K562 (cell line): Measurements from ENCODE around the gene ERAL1. TPM values are rescaled to one million over a fixed set of nuclear protein-coding genes. Genes with fewer than 3 reads are reported as not detected.

Experiments used
- CHD2 ChIP-seq: IDR thresholded peaks from 2 replicates; pipeline ENCODE4 v1.6.1; 2011; ENCODE audit warnings: low read depth, low read length
- GATA2 ChIP-seq: sonication (generic); formaldehyde crosslinking; IDR thresholded peaks from 2 replicates; pipeline ENCODE4 v1.4.0; 2020; ENCODE audit warnings: mild to moderate bottlenecking, missing genetic modification reagents
- HNRNPLL ChIP-seq: fragments of 200-400 bp; formaldehyde crosslinking; IDR thresholded peaks from 2 replicates; pipeline ENCODE4 v1.6.1; 2017; ENCODE audit warnings: low read length, low read depth, mild to moderate bottlenecking; ENCODE audit not compliant: poor library complexity, severe bottlenecking
- HOXB6 ChIP-seq: fragments of 250-450 bp; sonication (Bioruptor Pico); IDR thresholded peaks from 2 replicates; pipeline ENCODE4 v1.5.1; 2022; ENCODE audit warnings: mild to moderate bottlenecking, borderline replicate concordance
- MIER1 ChIP-seq: fragments of 450-650 bp; IDR thresholded peaks from 2 replicates; pipeline ENCODE4 v1.6.1; 2016; ENCODE audit warnings: antibody characterized with exemption, mild to moderate bottlenecking, low read depth
- NR2F6 ChIP-seq: fragments of 450-650 bp; formaldehyde crosslinking; IDR thresholded peaks from 2 replicates; pipeline ENCODE4 v1.4.0; 2020; ENCODE audit warnings: mild to moderate bottlenecking
- NUFIP1 ChIP-seq: fragments of 450-650 bp; IDR thresholded peaks from 2 replicates; pipeline ENCODE4 v1.6.1; 2018; ENCODE audit not compliant: partially characterized antibody
- TEAD1 ChIP-seq, 2 experiments: fragments of 450-650 bp in 1 of 2; sonication (generic) in 1 of 2; formaldehyde crosslinking; IDR thresholded peaks; 2 replicates each; pipeline versions ENCODE4 v1.4.0 to v1.8.0; 2020 to 2022; ENCODE audit warnings: mild to moderate bottlenecking in 2 of 2, missing genetic modification reagents in 1 of 2
- ZNF79 ChIP-seq: fragments of 250-450 bp; sonication (Bioruptor Pico); IDR thresholded peaks from 2 replicates; pipeline ENCODE4 v1.4.0; 2020; ENCODE audit warnings: low read depth, mild to moderate bottlenecking, moderate library complexity
- polyA plus RNA-seq, 8 experiments: library from polyadenylated mRNA; depleted of rRNA in 4 of 8; stranded (reverse) in 5 of 8; unstranded in 3 of 8; fragments of >200 nt; fragmentation: Nextera tagmentation in 2 of 8; fragmentation: Illumina TruSeq in 1 of 8; extraction: Ambion mirVana in 2 of 8; extraction: Trizol in 1 of 8; gene quantifications; 2 replicates each; pipeline versions ENCODE4 v1.2.1 to v1.2.3, GENCODE V29; 2011 to 2014; ENCODE audit warnings: inconsistent platforms in 1 of 8, missing spikeins in 1 of 8
- total RNA-seq, 7 experiments: library from RNA; depleted of rRNA in 6 of 7; stranded (reverse); fragments of >200 nt in 6 of 7; fragmentation: Illumina TruSeq in 2 of 7; extraction: Trizol in 2 of 7; gene quantifications; 2 replicates each; pipeline versions ENCODE4 v1.2.1 to v1.2.3, GENCODE V29; 2011 to 2021; ENCODE audit warnings: low replicate concordance in 1 of 7
- TF ChIP-seq, protein P1 (sequence below): fragments of 200-600 bp; sonication (generic); IDR thresholded peaks from one replicate; pipeline ENCODE4 v1.6.1; 2012; ENCODE audit warnings: mild to moderate bottlenecking, low read depth, low read length, inconsistent platforms
- TF ChIP-seq, protein P2 (sequence below): fragments of 450-650 bp; formaldehyde crosslinking; IDR thresholded peaks from 2 replicates; pipeline ENCODE4 v1.4.0; 2020; ENCODE audit warnings: mild to moderate bottlenecking, mixed read lengths
- TF ChIP-seq, protein P3 (sequence below): sonication (generic); formaldehyde crosslinking; IDR thresholded peaks from 2 replicates; pipeline ENCODE4 v1.8.0; 2022; ENCODE audit warnings: mild to moderate bottlenecking, missing genetic modification reagents

Gene ERAL1
- total and polyA plus RNA-seq, 9 of the 15 experiments (the other 6 are each of a cell fraction or from before 2014, with no cell fraction given), result 37.5 to 351 (median 106) TPM

DNA sequence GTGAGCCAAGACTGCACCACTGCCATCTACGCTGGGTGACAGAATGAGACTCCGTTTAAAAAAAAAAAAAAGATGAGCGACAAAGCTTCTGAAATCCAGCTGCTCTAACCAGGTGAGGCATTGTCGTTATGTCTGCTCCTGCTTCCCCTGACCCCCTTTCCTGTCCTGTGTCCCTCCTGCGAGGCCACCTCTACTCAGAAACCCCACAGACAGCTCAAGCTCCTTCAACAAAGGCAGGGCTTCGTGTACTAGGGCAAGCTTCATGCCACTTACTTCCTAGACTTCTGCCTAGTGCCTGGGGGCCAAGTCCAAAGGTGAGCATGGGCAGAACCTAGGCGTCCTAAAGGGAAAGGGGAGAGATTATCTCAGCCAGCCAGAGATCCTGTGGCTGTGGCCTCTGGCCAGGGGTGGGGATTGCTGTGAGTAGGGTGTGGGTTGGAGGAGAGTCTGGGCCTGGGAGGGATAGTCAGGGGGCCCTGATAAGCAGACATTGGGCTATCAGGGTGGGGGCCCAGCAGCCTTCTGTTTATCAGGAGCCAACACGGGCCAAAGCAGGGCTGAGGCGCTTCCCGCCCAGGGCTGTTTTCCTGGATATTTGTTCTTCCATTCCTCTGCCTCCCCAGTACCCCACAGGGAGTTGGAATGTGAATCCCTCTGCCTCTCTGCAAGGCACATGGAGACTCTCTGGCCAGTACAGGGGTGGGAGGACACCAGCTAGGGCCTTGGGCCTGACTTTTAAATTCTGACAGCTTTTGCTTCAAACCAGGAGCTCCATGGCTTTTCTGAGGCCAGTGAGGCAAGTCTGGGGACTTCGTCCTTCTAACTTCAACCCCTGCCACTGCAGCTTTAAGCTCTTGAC lies 10.4 kb downstream of the ERAL1 start (continued):
- TF ChIP-seq, protein P1, sequence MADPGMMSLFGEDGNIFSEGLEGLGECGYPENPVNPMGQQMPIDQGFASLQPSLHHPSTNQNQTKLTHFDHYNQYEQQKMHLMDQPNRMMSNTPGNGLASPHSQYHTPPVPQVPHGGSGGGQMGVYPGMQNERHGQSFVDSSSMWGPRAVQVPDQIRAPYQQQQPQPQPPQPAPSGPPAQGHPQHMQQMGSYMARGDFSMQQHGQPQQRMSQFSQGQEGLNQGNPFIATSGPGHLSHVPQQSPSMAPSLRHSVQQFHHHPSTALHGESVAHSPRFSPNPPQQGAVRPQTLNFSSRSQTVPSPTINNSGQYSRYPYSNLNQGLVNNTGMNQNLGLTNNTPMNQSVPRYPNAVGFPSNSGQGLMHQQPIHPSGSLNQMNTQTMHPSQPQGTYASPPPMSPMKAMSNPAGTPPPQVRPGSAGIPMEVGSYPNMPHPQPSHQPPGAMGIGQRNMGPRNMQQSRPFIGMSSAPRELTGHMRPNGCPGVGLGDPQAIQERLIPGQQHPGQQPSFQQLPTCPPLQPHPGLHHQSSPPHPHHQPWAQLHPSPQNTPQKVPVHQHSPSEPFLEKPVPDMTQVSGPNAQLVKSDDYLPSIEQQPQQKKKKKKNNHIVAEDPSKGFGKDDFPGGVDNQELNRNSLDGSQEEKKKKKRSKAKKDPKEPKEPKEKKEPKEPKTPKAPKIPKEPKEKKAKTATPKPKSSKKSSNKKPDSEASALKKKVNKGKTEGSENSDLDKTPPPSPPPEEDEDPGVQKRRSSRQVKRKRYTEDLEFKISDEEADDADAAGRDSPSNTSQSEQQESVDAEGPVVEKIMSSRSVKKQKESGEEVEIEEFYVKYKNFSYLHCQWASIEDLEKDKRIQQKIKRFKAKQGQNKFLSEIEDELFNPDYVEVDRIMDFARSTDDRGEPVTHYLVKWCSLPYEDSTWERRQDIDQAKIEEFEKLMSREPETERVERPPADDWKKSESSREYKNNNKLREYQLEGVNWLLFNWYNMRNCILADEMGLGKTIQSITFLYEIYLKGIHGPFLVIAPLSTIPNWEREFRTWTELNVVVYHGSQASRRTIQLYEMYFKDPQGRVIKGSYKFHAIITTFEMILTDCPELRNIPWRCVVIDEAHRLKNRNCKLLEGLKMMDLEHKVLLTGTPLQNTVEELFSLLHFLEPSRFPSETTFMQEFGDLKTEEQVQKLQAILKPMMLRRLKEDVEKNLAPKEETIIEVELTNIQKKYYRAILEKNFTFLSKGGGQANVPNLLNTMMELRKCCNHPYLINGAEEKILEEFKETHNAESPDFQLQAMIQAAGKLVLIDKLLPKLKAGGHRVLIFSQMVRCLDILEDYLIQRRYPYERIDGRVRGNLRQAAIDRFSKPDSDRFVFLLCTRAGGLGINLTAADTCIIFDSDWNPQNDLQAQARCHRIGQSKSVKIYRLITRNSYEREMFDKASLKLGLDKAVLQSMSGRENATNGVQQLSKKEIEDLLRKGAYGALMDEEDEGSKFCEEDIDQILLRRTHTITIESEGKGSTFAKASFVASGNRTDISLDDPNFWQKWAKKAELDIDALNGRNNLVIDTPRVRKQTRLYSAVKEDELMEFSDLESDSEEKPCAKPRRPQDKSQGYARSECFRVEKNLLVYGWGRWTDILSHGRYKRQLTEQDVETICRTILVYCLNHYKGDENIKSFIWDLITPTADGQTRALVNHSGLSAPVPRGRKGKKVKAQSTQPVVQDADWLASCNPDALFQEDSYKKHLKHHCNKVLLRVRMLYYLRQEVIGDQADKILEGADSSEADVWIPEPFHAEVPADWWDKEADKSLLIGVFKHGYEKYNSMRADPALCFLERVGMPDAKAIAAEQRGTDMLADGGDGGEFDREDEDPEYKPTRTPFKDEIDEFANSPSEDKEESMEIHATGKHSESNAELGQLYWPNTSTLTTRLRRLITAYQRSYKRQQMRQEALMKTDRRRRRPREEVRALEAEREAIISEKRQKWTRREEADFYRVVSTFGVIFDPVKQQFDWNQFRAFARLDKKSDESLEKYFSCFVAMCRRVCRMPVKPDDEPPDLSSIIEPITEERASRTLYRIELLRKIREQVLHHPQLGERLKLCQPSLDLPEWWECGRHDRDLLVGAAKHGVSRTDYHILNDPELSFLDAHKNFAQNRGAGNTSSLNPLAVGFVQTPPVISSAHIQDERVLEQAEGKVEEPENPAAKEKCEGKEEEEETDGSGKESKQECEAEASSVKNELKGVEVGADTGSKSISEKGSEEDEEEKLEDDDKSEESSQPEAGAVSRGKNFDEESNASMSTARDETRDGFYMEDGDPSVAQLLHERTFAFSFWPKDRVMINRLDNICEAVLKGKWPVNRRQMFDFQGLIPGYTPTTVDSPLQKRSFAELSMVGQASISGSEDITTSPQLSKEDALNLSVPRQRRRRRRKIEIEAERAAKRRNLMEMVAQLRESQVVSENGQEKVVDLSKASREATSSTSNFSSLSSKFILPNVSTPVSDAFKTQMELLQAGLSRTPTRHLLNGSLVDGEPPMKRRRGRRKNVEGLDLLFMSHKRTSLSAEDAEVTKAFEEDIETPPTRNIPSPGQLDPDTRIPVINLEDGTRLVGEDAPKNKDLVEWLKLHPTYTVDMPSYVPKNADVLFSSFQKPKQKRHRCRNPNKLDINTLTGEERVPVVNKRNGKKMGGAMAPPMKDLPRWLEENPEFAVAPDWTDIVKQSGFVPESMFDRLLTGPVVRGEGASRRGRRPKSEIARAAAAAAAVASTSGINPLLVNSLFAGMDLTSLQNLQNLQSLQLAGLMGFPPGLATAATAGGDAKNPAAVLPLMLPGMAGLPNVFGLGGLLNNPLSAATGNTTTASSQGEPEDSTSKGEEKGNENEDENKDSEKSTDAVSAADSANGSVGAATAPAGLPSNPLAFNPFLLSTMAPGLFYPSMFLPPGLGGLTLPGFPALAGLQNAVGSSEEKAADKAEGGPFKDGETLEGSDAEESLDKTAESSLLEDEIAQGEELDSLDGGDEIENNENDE, result no peak
- TF ChIP-seq NR2F6 (CRISPR knock-in tag) (no peak), MIER1 (no peak; the same call in 1 of the 2 replicates), CHD2 (peak; percentile 61; the same call in 1 of the 2 replicates), ZNF79 (CRISPR knock-in tag) (no peak; the same call in 1 of the 2 replicates), HNRNPLL (peak; percentile 23), HOXB6 (0 out of 2 replicates have a peak, but pooled peaks have one; percentile 65), TEAD1 (CRISPR knock-in tag; IDR thresholded peaks at IDR 0.05) (peak; percentile 86 to 92), GATA2 (CRISPR knock-in tag) (peak; percentile 100), NUFIP1 (peak; percentile 21)
- TF ChIP-seq, protein P2, sequence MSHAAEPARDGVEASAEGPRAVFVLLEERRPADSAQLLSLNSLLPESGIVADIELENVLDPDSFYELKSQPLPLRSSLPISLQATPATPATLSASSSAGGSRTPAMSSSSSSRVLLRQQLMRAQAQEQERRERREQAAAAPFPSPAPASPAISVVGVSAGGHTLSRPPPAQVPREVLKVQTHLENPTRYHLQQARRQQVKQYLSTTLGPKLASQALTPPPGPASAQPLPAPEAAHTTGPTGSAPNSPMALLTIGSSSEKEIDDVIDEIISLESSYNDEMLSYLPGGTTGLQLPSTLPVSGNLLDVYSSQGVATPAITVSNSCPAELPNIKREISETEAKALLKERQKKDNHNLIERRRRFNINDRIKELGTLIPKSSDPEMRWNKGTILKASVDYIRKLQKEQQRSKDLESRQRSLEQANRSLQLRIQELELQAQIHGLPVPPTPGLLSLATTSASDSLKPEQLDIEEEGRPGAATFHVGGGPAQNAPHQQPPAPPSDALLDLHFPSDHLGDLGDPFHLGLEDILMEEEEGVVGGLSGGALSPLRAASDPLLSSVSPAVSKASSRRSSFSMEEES (CRISPR knock-in tag), result no peak
- TF ChIP-seq, protein P3, sequence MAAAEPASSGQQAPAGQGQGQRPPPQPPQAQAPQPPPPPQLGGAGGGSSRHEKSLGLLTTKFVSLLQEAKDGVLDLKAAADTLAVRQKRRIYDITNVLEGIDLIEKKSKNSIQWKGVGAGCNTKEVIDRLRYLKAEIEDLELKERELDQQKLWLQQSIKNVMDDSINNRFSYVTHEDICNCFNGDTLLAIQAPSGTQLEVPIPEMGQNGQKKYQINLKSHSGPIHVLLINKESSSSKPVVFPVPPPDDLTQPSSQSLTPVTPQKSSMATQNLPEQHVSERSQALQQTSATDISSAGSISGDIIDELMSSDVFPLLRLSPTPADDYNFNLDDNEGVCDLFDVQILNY (CRISPR knock-in tag), result no peak
